Effector CD8-positive, alpha-beta T cell (primary cell): ENCODE results near the gene TSPAN9.

Experiments
- DNase-seq: peaks from one replicate; lab custom pipeline; 2025; lab: John Stamatoyannopoulos, UW

TSPAN9 gene

GRCh38 chr12:3077572-3078081, 448 bp downstream of the TSPAN9 start:
- no peak for DNase-seq

GRCh38 chr12:3078086-3078820, 1.1 kb downstream of the TSPAN9 start:
- DNase-seq = no peak

GRCh38 chr12:3081091-3081490, 3.9 kb downstream of the TSPAN9 start:
- no peak for DNase-seq

GRCh38 chr12:3081886-3082285, 4.7 kb downstream of the TSPAN9 start:
- DNase-seq = no peak

GRCh38 chr12:3083241-3083920, 6.2 kb downstream of the TSPAN9 start:
- no peak for DNase-seq

GRCh38 chr12:3083921-3084347, 6.8 kb downstream of the TSPAN9 start:
- no peak for DNase-seq

GRCh38 chr12:3084742-3085141, 7.6 kb downstream of the TSPAN9 start:
- DNase-seq = no peak

- no peak for DNase-seq
Measured at GRCh38 chr12:3085341-3086139, 8.4 kb downstream of the TSPAN9 start.

GRCh38 chr12:3086211-3086610, 9.0 kb downstream of the TSPAN9 start:
- DNase-seq = no peak

GRCh38 chr12:3086729-3087323, 9.6 kb downstream of the TSPAN9 start:
- DNase-seq = no peak

GRCh38 chr12:3087758-3088650, 10.8 kb downstream of the TSPAN9 start:
- DNase-seq = no peak

- no peak for DNase-seq
Measured at GRCh38 chr12:3089588-3089987, 12.4 kb downstream of the TSPAN9 start.

GRCh38 chr12:3090240-3091037, 13.3 kb downstream of the TSPAN9 start:
- no peak for DNase-seq

GRCh38 chr12:3091038-3091319, 13.8 kb downstream of the TSPAN9 start:
- DNase-seq = no peak

- no peak for DNase-seq
Measured at GRCh38 chr12:3091382-3092241, 14.4 kb downstream of the TSPAN9 start.

- no peak for DNase-seq
Measured at GRCh38 chr12:3092764-3093163, 15.6 kb downstream of the TSPAN9 start.

- DNase-seq = no peak
Measured at GRCh38 chr12:3097186-3097804, 20.1 kb downstream of the TSPAN9 start.

GRCh38 chr12:3097836-3098235, 20.7 kb downstream of the TSPAN9 start:
- no peak for DNase-seq

GRCh38 chr12:3098436-3098835, 21.3 kb downstream of the TSPAN9 start:
- DNase-seq = no peak
